Duodenal mucosa (tissue), 2 donors: ENCODE results near the gene EDIL3.

ENCODE experiments used
- H3K27ac ChIP-seq: one replicate; pipeline ENCODE4 v1.7.0; 2013; ENCODE audit warnings: low read depth, low read length
- H3K27me3 ChIP-seq, 2 donors: one replicate each; pipeline ENCODE4 v1.7.0; 2013; ENCODE audit warnings: low read length in 2 of 2, control low read depth in 1 of 2; ENCODE audit not compliant: insufficient read depth in 2 of 2, control insufficient read depth in 1 of 2
- H3K36me3 ChIP-seq, 2 donors: one replicate each; pipeline ENCODE4 v1.7.0; 2013; ENCODE audit warnings: low read length in 2 of 2, control low read depth in 1 of 2; ENCODE audit not compliant: insufficient read depth in 2 of 2, control insufficient read depth in 1 of 2
- H3K4me1 ChIP-seq, 2 donors: one replicate each; pipeline ENCODE4 v1.7.0; 2013; ENCODE audit warnings: low read length in 2 of 2, control low read depth in 1 of 2; ENCODE audit not compliant: insufficient read depth in 2 of 2, control insufficient read depth in 1 of 2
- H3K4me3 ChIP-seq, 2 donors: one replicate each; pipeline ENCODE4 v1.7.0; 2013; ENCODE audit warnings: low read length in 2 of 2, low read depth in 1 of 2
- H3K9ac ChIP-seq, 2 donors: one replicate each; pipeline ENCODE4 v1.7.0; 2013; ENCODE audit warnings: low read length in 2 of 2, low read depth in 1 of 2
- H3K9me3 ChIP-seq, 2 donors: one replicate each; pipeline ENCODE4 v1.7.0; 2013; ENCODE audit warnings: low read length in 2 of 2, control low read depth in 1 of 2; ENCODE audit not compliant: control insufficient read depth in 1 of 2

EDIL3 gene

GRCh38 chr5:84397385-84397784 lies 12.7 kb upstream of the EDIL3 start:
- H3K4me1 ChIP-seq: no peaks in the 10 kb centered on the region
- H3K36me3 ChIP-seq: no peaks in the 10 kb centered on the region
- H3K27ac ChIP-seq: no peak overlapping the region
- H3K9ac ChIP-seq: no peak overlapping the region
- no peak overlapping the region for H3K4me3 ChIP-seq
- no peaks in the 10 kb centered on the region for H3K27me3 ChIP-seq
- H3K9me3 ChIP-seq: no peaks in the 10 kb centered on the region

GRCh38 chr5:84393969-84394368 lies 9.3 kb upstream of the EDIL3 start:
- H3K36me3 ChIP-seq: no peaks in the 10 kb centered on the region
- no peak overlapping the region for H3K9ac ChIP-seq
- no peaks in the 10 kb centered on the region for H3K27me3 ChIP-seq
- H3K4me1 ChIP-seq: no peaks in the 10 kb centered on the region
- H3K9me3 ChIP-seq: no peaks in the 10 kb centered on the region
- no peak overlapping the region for H3K4me3 ChIP-seq
- H3K27ac ChIP-seq: no peak overlapping the region

GRCh38 chr5:84392836-84393235 lies 8.2 kb upstream of the EDIL3 start:
- Histone ChIP-seq H3K9ac (no peak overlapping the region), H3K36me3 (no peaks in the 10 kb centered on the region), H3K9me3 (no peaks in the 10 kb centered on the region), H3K27ac (no peak overlapping the region), H3K4me3 (no peak overlapping the region), H3K4me1 (no peaks in the 10 kb centered on the region), H3K27me3 (no peaks in the 10 kb centered on the region)

GRCh38 chr5:84385705-84386104 lies 1.0 kb upstream of the EDIL3 start:
- Histone ChIP-seq H3K4me3 (peak overlapping the region; percentile 42 to 49), H3K27me3 (peaks cover 23 to 30% of the 10 kb centered on the region in 2 donors), H3K9me3 (no peaks in the 10 kb centered on the region), H3K4me1 (no peaks in the 10 kb centered on the region), H3K36me3 (no peaks in the 10 kb centered on the region), H3K27ac (no peak overlapping the region), H3K9ac (no peak overlapping the region)

GRCh38 chr5:84383816-84384603 lies 670 bp downstream of the EDIL3 start:
- H3K27ac ChIP-seq: peak overlapping the region; percentile 56
- peaks cover 23 to 30% of the 10 kb centered on the region in 2 donors for H3K27me3 ChIP-seq

GRCh38 chr5:84383296-84383815 lies 1.3 kb downstream of the EDIL3 start:
- Histone ChIP-seq H3K27me3 (peaks cover 23 to 30% of the 10 kb centered on the region in 2 donors), H3K9me3 (no peaks in the 10 kb centered on the region), H3K4me3 (peak overlapping the region; percentile 61 to 66), H3K36me3 (no peaks in the 10 kb centered on the region), H3K4me1 (no peaks in the 10 kb centered on the region), H3K27ac (peak overlapping the region; percentile 58), H3K9ac (peak overlapping the region; percentile 25 to 39)

More at GRCh38 chr5:84383816-84384603, 670 bp downstream of the EDIL3 start:
- H3K9ac ChIP-seq: peak overlapping the region; percentile 25 to 51
- H3K36me3 ChIP-seq: no peaks in the 10 kb centered on the region
- H3K4me3 ChIP-seq: peak overlapping the region; percentile 61 to 66
- no peaks in the 10 kb centered on the region for H3K4me1 ChIP-seq
- H3K9me3 ChIP-seq: no peaks in the 10 kb centered on the region

- H3K27ac ChIP-seq: peak overlapping the region; percentile 58
- H3K9me3 ChIP-seq: no peaks in the 10 kb centered on the region
- H3K27me3 ChIP-seq: peaks cover 23 to 30% of the 10 kb centered on the region in 2 donors
- peak overlapping the region; percentile 39 to 43 for H3K9ac ChIP-seq
- H3K4me3 ChIP-seq: peak overlapping the region; percentile 61 to 66
- H3K4me1 ChIP-seq: no peaks in the 10 kb centered on the region
- H3K36me3 ChIP-seq: no peaks in the 10 kb centered on the region
These were observed 2.1 kb downstream of the EDIL3 start for GRCh38 chr5:84382363-84383295.

GRCh38 chr5:84381502-84382362 lies 2.9 kb downstream of the EDIL3 start:
- Histone ChIP-seq H3K27ac (peak overlapping the region; percentile 58), H3K27me3 (peaks cover 23 to 30% of the 10 kb centered on the region in 2 donors), H3K4me3 (peak overlapping the region; percentile 61 to 66), H3K36me3 (no peaks in the 10 kb centered on the region), H3K9me3 (no peaks in the 10 kb centered on the region), H3K4me1 (no peaks in the 10 kb centered on the region), H3K9ac (peak overlapping the region; percentile 39 to 43)

- Histone ChIP-seq H3K9ac (no peak overlapping the region), H3K4me1 (no peaks in the 10 kb centered on the region), H3K27ac (no peak overlapping the region), H3K4me3 (no peak overlapping the region), H3K27me3 (peaks cover 16 to 24% of the 10 kb centered on the region in 2 donors), H3K36me3 (no peaks in the 10 kb centered on the region), H3K9me3 (no peaks in the 10 kb centered on the region)
These were observed 4.9 kb downstream of the EDIL3 start for GRCh38 chr5:84379749-84380148.
